HS-5 (cell line): Measurements from ENCODE around the gene TBL2.
A peak's percentile ranks its signal among the peaks of the same experiment; 100 is the strongest.
"Not testable (repeated sequence)": the region's sequence is repeated elsewhere in the genome, so short reads cannot be mapped to it uniquely, and the experiment has no call there.

Experiments used
- DNase-seq: peaks from one replicate; pipeline ENCODE4 v3.0.0-alpha.2; 2012; ENCODE audit warnings: low read depth

Gene TBL2, protein sequence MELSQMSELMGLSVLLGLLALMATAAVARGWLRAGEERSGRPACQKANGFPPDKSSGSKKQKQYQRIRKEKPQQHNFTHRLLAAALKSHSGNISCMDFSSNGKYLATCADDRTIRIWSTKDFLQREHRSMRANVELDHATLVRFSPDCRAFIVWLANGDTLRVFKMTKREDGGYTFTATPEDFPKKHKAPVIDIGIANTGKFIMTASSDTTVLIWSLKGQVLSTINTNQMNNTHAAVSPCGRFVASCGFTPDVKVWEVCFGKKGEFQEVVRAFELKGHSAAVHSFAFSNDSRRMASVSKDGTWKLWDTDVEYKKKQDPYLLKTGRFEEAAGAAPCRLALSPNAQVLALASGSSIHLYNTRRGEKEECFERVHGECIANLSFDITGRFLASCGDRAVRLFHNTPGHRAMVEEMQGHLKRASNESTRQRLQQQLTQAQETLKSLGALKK

DNA sequence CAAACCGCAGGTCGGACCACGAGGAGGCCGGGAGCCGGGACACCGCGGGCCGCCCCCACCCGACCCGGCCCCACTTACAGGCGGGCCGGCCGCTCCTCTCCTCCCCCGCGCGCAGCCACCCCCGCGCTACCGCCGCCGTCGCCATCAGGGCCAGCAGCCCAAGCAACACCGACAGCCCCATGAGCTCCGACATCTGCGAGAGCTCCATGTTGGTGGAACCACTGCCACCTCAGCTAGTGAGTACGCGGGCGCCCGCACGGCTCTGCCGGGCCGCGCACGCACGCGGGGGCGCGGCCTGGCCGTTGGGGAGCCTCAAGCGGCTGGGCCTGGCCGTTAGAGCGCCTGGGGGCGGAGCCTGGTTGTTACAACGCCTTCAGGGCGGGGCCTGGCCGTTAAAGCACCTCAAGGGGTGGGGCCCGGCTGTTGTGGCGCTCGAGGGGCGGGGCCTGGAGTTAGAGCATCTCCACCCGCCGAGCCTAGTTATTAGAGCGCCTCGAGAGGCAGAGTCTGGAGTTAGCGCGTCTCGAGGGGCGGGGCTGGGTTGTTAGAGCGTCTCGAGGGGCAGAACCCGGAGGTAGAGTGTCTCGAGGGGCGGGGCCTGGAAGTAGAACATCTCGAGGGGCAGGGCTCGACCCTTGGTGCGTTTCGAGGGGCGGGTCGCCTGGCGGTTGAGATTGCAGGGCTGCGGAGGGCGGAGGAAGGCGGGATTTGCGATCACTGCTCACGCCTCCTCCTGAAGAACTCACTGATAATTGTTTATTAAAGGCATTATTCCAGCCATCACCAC is at the start of gene TBL2:
TBL2 (minus strand) TSS at position 238 of the 787 bp plus-strand sequence; CDS start at position 208, 30 bp downstream.
- DNase-seq, result peak; percentile 96

DNA sequence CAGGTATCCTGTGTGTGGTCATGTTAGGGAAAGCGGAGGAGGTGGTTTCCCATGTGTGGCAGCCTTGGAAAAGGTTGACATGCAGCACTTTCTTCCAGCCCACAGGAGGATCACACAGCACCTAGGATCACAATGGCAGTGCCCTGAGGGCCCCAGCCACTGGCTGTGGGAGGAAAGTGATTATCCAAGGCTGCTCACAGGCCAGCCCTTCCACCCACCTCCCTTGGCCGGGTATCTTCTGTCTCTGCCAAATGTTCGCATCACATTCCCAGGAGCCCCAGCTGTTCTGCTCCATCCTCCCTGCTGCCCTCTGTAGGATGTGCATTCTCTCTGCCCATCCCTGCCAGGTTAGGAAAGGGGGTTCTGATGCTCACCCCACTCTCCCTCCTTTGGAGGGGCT is 48.4 kb upstream of the TBL2 start:
- DNase-seq, result no peak

DNA sequence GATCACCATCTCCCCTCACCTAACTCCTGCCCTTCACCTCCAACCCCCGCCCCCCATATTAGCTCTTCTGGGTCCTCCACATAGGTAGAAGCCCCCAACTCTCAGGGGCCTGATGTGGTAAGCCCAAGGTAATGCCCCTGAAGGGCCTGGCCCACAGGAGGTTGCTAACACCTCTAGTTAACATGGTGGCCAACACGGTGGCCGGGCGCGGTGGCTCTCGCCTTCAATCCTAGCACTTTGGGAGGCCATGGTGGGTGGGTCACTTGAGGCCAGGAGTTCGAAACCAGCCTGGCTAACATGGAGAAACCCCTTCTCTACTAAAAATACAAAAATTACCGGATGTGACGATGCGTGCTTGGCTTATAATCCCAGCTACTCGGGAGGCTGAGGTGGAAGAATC is 46.9 kb upstream of the TBL2 start:
- DNase-seq, result no peak

DNA sequence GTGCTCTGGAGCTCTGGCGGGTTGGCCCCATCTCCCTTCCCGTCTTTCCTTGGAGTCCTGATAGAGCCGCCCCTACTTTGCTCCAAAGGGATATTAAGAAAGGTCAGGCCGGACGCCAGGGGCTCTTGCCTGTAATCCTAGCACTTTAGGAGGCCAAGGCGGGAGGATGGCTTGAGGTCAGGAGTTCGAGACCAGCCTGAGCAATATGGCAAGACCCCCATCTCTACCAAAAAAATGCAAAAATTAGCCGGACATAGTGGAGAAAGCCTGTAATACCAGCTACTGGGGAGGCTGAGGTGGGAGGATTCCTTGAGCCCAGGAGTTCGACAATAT is 46.3 kb upstream of the TBL2 start:
- no peak for DNase-seq

DNA sequence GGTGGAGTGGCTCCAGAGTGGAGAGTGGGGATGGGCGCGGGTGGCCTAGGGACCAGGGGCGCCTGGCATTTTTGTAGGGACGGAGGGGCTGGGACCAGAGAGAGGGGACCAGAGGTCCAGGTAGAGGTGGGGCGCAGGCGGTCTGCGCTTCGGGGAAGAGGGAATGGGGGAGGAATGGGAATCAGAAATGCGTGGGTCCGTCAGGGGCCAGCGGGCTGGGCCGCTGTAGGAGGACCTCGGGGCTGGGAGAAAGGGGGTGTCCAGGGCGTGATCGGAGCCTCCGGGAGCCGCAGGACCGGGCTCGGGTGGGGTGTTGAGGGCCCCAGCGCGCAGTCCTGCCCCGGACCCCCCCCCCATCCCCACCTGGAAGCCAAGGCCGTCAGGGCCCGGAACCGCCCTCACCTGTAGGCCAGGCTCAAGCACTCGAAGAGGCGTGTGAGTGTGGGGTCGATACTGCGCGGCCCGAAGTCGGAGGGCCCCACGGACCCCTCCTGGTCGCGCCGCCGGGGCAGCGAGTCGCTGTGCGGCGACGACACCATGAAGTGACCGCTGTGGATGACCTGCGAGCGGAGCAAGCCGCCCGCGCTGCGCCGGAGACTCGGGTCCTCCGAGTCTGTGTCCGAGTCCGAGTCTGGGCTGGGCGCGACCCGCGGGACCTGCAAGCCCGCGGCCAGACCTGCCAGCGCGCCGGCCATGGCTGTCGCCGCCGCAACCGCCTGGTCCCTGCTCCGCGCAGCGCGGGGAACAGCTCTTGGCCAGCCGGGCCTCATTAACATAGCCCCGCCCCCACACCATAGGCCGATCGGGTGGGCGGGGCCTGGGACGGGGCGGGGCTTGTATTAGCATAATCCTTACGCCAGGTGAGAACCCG is 45.7 kb upstream of the TBL2 start, which contains the start of gene MLXIPL:
MLXIPL (minus strand) TSS at position 725 of the 871 bp plus-strand sequence; CDS start at position 695, 30 bp downstream.
- DNase-seq, result no peak

DNA sequence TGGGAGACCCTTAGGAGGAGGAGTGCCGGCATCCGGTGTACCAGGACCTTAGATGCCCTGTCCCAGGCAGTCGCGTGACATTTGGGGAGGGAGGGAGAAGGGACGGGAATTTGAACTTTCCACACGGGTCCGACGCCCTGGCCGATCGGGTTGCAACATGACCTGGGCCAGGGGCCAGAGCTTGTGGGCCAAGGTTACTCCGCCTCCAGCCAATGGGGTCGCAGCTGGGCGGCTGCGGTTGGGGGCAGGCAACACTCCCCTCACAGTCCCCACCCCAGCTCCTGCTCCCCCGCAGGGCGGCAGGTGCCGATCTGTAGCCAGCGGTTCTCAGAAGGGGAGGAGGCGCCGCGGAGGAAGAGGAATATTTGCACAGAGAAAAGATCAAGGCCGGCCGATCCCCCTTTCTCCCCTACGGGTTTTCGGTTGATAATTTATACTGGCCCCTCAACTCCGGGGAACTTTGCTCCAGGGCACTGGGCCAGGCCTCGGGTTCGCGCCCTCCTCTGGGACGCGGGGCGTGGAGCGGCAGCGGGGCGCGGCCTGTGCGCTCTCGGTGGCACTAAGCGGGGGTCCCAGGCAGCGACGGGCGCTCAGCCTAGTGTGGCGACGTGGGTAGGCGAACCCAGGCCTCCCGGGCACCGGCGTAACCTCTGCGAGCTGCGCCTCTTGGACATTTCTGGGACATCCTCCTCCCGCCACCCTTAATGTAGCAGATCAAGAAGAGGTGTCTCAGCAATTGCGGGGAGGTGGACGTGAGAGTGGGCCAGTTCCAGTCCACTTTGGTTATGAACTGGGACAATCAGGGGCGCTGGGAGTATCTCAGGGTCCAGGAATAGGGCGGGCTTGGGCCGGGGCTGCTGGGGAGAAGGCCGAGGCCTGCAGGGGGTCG is 44.8 kb upstream of the TBL2 start:
- DNase-seq, result no peak

DNA sequence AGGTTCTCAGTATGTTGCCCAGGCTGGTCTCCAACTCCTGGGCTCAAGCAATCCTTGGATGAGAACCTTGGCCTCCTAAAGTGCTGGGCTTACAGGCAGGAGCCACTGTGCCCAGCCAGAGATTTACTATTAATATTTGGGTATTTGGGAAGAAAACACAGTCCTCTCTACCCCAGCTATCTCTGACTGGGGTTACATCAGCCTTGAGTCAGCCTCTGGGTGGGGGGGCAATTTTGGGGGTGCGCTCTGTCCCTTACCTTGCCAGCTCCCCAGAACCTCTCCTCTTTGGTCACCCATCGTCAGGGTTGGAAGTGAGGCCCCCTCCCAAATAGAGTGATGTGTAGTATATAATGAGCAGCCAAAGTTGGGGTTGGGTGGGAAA is 44.1 kb upstream of the TBL2 start:
- DNase-seq, result no peak

DNA sequence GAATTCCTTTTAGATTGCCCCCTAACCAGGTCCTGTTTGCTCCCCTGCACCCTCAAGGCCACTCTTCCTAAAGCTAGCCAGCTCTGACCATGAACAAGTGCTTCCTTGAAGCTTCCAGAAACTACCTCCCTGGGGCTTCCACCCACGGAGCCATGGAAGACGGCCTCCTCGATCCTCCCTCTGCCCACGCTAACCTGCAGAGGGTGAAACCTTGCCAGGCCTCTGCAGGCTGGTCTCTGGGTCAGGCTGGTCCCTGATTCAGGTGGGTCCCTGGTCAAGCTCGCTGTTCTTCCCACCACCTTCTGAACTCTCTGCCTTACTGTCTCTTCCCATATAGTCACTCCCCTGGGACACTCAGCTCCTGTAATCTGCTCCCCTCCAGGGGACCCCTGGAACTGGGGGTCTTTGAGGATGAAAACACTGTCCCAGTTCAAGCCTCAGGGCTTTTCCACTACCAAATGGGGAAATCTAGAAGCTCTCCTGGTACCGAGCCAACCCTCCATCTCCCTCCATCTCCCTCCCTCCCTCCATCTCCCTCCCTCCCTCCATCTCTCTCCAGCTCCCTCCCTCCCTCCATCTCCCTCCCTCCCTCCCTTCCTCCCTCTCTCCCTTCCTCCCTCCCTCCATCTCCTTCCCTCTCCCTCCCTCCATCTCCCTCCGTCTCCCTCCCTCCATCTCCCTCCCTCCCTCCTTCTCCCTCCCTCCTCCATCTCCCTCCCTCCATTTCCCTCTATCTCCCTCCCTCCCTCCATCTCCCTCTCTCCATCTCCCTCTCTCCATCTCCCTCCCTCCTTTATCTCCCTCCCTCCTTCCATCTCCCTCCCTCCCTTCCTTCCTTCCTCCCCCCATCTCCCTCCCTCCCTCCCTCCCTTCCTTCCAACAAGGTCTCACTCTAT is 43.0 kb upstream of the TBL2 start:
- DNase-seq, result no peak

DNA sequence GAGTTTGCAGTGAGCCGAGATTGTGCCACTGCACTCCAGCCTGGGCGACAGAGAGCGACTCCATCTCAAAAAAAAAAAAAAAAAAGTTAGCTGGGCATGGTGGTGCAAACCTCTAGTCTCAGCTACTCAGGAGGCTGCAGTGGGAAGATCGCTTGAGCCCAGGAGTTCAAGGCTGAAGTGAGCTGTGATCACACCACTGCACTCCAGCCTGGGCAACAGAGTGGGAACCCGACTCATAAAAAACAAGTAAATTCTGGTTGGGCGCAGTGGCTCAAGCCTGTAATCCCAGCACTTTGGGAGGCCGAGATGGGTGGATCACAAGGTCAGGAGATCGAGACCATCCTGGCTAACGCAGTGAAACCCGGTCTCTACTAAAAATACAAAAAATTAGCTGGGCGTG is 41.0 kb upstream of the TBL2 start:
- DNase-seq, result not testable (repeated sequence)

DNA sequence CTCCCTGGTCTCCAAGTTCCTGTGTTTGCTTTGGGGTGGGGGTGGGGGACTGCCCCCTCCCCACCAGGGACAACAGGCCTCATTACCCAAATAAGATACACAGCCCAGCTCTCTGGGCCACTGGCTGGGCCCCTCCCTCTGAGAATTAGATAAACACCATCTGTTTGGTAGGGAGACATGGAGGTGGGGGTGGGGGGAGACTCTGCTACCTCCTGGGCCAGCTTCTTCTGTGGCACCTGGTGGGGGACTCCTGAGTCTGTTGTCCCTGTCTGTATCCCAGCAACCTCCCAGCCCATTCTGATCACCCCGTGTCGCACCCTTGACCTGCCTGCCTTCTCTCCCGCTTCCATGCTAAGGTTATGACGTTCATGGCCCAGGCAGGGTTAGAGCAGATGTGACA is 40.2 kb upstream of the TBL2 start:
- no peak for DNase-seq

DNA sequence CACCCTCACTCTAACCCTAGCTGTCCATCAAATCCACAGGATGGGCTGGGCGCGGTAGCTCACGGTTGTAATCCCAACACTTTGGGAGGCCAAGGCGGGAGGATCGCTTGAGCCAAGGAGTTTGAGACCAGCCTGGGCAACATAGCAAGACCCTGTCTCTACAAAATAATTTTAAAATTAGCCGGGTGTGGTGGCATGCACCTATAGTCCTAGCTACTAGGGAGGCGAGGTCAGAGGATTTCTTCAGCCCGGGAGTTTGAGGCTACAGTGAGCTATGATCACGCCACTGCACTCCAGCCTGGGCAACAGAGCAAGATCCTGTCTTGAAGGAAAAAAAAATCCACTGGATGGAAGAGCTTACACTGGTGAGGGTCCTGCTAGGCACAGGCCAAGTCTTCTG is 39.1 kb upstream of the TBL2 start:
- DNase-seq, result not testable (repeated sequence)

DNA sequence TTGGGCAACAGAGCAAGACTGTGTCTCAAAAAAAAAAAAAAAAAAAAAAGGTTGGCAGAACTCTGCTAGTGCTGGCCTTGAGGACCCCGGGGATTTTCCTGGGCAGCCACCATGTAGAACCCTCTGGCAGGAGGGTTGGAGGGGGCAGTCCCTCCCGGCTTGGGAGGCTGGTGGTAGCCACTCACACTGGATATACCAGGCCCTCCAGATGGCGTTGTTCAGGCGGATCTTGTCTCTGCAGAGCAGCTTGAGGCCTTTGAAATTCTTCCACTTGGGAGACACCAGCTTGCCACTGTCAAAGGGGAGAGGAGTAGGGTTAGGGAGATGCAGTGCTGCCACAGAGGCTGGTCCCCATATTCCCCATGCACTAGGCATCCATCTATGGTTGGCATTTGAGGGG is 37.5 kb upstream of the TBL2 start:
- DNase-seq, result no peak

DNA sequence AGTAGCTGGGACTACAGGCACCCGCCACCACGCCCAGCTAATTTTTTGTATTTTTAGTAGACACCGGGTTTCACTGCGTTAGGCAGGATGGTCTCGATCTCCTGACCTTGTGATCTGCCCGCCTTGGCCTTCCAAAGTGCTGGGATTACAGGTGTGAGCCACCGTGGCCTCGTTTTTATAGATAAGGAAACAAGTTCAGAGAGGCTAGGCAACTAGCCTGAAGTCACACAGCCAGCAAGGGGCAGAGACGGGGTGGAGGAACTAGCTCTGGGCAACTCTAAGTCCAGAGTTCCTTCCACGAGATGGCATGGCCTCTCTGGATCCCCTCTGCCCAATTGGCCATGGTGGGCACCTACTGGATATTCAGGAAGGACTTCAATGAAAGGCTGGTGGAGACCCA is 36.6 kb upstream of the TBL2 start:
- DNase-seq, result not testable (repeated sequence)

DNA sequence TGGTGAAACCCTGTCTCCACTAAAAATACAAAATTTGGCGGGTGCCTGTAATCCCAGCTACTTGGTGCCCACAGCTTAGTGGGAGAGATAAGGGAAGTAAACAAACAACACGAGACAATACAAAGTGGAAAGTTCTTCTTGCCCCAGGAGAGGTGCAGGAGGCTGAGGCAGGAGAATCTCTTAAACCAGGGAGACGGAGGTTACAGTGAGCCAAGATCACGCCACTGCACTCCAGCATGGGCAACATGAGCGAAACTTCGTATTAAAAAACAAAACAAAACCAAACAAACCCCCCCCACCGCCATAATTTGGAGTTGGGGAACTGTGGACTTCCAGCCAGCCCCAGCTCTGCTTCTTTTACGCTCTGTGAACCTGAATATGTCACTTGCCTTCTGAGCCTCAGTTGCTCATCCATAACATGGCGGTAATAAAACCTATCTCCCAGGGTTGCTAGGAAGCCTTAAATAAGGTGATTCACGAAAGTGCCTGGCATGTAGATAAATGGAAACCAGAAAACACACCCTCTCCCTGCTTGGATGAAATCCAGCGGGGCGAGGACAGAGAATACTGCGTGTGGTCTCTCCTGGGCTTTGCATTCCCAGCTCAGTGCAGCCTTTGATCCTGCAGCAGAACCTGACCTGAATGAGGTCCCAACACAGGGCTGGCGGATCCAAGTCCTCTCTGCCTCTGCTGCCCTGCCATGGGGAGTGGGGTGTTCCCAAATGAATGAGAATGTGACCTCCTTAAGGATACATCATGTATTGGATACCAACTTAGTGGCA is 35.8 kb upstream of the TBL2 start:
- no peak for DNase-seq

DNA sequence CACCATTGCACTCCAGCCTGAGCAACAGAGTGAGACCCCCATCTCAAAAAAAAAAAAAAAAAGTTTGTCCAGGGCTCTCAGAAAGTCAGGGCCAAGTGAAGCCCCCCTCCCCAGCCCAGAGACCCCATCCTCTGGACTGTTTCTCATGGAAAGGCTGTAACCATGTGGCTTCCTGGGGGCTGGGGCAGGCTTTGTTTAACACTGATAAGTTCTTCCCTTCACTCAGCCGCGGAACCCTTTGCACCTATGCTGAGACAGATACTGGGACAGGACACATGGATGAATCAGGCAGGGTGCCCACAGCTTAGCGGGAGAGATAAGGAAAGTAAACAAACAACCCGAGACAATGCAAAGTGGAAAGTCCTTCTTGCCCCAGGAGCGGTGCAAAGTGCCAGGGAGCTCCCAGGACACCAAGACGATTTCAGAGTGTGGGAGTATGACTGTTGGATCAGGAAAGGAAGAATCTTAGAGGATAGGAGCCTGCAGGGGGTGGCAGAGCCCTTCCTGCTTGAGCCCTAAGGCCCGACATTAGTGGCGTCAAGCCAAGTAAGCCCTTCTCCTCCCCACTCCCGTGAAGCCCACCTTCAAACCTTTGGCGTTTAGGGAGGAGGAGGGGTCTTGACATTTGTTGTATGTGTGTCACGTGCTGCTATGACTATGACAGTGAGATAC is 34.4 kb upstream of the TBL2 start:
- DNase-seq, result no peak

DNA sequence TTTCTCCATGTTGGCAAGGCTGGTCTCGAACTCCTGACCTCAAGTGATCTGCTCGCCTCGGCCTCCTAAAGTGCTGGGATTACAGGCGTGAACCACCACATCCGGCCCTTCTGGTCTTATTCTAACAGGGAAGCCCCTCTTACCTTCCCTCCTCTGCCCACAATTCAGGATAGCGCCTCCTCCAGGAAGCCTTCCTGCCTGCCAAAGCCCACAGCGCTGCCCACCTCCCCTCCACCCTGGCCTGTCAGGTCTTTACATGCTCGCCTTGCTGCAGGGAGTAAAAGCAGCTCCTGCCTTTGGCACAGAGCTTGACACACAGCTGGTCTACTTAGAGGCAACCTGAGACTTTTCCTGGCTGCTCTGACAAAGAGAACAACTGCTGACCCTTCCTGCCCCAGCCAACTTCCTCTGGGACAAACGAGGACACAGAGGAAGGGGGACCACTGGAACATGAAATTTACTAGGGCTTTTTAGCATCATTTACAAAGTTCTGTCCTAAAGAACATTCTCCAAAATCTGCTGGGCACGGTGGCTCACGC is 32.7 kb upstream of the TBL2 start:
- no peak for DNase-seq

DNA sequence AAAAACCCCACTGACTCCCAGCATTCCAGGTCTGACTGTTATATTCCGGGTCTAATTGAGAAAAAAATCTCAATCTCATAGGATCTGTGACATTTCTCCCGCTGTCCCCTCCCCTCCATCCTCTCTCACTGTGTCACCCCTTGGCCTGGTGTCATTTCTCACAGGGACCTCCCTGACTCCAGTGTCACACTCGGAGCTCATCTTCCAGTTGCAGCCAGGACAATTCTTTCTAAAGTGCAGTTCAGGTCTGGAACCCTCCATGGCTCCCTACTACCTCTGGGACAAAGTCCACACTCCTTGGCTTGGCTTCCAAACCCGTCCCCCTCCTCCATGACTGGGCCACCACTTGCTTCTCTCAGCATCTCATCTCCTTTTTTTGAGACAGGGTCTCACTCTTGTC is 31.7 kb upstream of the TBL2 start:
- DNase-seq, result no peak

DNA sequence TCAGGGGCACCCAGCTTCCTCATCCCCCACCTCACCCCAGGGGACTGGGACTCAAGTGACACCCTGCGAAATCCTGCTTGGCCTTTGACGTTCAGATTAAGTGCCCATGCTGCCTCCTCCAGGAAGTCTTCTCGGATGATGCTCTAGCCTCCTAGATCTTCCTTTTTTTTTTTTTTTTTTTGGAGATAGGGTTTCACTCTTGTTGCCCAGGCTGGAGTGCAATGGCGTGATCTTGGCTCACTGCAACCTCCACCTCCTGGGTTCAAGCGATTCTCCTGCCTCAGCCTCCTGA is 29.3 kb upstream of the TBL2 start:
- not testable (repeated sequence) for DNase-seq
